BLaER1 (cell line): ENCODE results near the gene HOPX.
"Not testable (repeated sequence)": the region's sequence is repeated elsewhere in the genome, so short reads cannot be mapped to it uniquely, and the experiment has no call there.

Experiments
- H3K27ac ChIP-seq: shearing (Covaris generic); formaldehyde crosslinking; 2 replicates; pipeline ENCODE4 v1.8.1; 2022
- H3K27me3 ChIP-seq: shearing (Covaris generic); formaldehyde crosslinking; 2 replicates; pipeline ENCODE4 v1.8.1; 2022
- H3K36me3 ChIP-seq: shearing (Covaris generic); formaldehyde crosslinking; 2 replicates; pipeline ENCODE4 v1.8.1; 2022
- H3K4me1 ChIP-seq: shearing (Covaris generic); formaldehyde crosslinking; 2 replicates; pipeline ENCODE4 v1.8.1; 2022
- H3K4me2 ChIP-seq: shearing (Covaris generic); formaldehyde crosslinking; 2 replicates; pipeline ENCODE4 v1.8.1; 2022
- H3K4me3 ChIP-seq: shearing (Covaris generic); formaldehyde crosslinking; 2 replicates; pipeline ENCODE4 v1.8.1; 2022
- H3K9ac ChIP-seq: shearing (Covaris generic); formaldehyde crosslinking; 2 replicates; pipeline ENCODE4 v1.8.1; 2022
- H3K9me3 ChIP-seq: shearing (Covaris generic); formaldehyde crosslinking; 2 replicates; pipeline ENCODE4 v1.8.1; 2022
- H4K20me1 ChIP-seq: shearing (Covaris generic); formaldehyde crosslinking; 2 replicates; pipeline ENCODE4 v1.8.1; 2022
- Cebpa-rat ChIP-seq: shearing (Covaris generic); IDR thresholded peaks from 2 replicates; pipeline ENCODE4 v1.8.1; 2022

The HOPX gene

DNA sequence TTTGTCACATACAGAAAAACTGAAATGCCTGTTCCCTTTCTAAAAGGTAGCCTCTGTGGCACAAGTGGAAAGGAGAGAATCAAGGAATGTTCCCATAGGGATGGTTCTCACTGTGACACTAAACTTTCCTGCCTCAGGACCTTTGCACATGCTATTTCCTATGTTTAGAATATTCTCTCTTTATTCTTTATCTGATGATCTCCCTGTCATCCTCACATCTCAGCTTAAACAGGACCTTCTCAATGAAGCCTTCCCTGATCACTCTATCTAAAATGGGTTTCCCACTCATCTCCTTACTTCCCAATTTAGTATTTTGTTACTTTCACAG lies 32.3 kb downstream of the HOPX start:
- Histone ChIP-seq H3K9me3 (peaks cover 19% of the 10 kb centered on the region), H3K9ac (no peak overlapping the region), H3K4me3 (no peak overlapping the region), H3K4me2 (no peak overlapping the region), H3K36me3 (no peaks in the 10 kb centered on the region), H4K20me1 (no peaks in the 10 kb centered on the region), H3K4me1 (peaks cover 26% of the 10 kb centered on the region), H3K27ac (no peak overlapping the region), H3K27me3 (peaks cover 8% of the 10 kb centered on the region)
- TF ChIP-seq Cebpa-rat, result no peak

GRCh38 chr4:56648021-56648823 lies 32.9 kb downstream of the HOPX start:
- peaks cover 2% of the 10 kb centered on the region; the same call in 1 of the 2 replicates for H3K27me3 ChIP-seq

GRCh38 chr4:56646341-56646740 lies 34.8 kb downstream of the HOPX start:
- H3K36me3 ChIP-seq, result no peaks in the 10 kb centered on the region
- no peak overlapping the region for H3K4me2 ChIP-seq
- peaks cover 19% of the 10 kb centered on the region for H3K9me3 ChIP-seq
- peaks cover 18% of the 10 kb centered on the region for H3K4me1 ChIP-seq
- no peaks in the 10 kb centered on the region for H3K27me3 ChIP-seq
- H3K4me3 ChIP-seq, result no peak overlapping the region
- TF ChIP-seq Cebpa-rat, result no peak
- H3K27ac ChIP-seq, result no peak overlapping the region
- no peak overlapping the region for H3K9ac ChIP-seq
- H4K20me1 ChIP-seq, result no peaks in the 10 kb centered on the region

More at GRCh38 chr4:56648021-56648823, 32.9 kb downstream of the HOPX start:
- no peak for TF ChIP-seq Cebpa-rat
- peaks cover 19% of the 10 kb centered on the region for H3K9me3 ChIP-seq
- H3K4me2 ChIP-seq, result no peak overlapping the region
- no peak overlapping the region for H3K4me3 ChIP-seq
- H3K36me3 ChIP-seq, result no peaks in the 10 kb centered on the region
- no peak overlapping the region for H3K9ac ChIP-seq
- no peaks in the 10 kb centered on the region for H4K20me1 ChIP-seq
- H3K27ac ChIP-seq, result no peak overlapping the region
- H3K4me1 ChIP-seq, result peaks cover 20% of the 10 kb centered on the region

GRCh38 chr4:56643596-56643995 lies 37.5 kb downstream of the HOPX start:
- TF ChIP-seq Cebpa-rat, result no peak
- Histone ChIP-seq H3K36me3 (no peaks in the 10 kb centered on the region), H4K20me1 (no peaks in the 10 kb centered on the region), H3K4me2 (no peak overlapping the region), H3K4me1 (no peaks in the 10 kb centered on the region), H3K9ac (no peak overlapping the region), H3K27ac (no peak overlapping the region), H3K27me3 (no peaks in the 10 kb centered on the region), H3K4me3 (no peak overlapping the region), H3K9me3 (peaks cover 19% of the 10 kb centered on the region)

DNA sequence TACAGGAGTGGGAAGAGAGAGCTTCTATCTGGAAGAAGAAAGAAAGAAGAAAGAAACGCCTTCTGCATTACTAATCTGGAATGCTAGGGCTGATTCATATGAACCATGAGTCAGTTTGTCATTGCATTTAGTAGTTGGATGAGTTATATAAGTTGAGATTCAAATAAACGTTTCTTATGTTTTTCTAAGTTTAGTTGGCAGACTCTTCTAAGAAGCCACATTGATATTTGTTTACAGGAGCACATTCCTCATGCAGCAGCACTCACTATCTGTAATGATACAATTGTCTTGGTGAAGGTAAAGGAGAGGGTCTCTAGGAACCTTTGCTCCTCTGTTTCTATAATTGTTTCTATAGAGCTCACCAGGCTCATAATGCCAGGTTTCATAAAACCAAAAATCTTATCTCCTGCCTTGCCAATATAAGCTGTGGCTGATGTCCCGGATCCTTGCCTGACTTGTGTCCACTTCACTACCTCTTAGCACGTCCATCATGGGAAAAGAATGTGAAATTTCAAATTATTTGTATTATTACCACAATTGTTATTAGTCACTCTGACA lies 39.5 kb downstream of the HOPX start:
- TF ChIP-seq Cebpa-rat, result no peak
- Histone ChIP-seq H3K9ac (no peak overlapping the region), H3K9me3 (peaks cover 10% of the 10 kb centered on the region), H3K4me2 (no peak overlapping the region), H3K36me3 (no peaks in the 10 kb centered on the region), H3K4me1 (no peaks in the 10 kb centered on the region), H3K27me3 (no peaks in the 10 kb centered on the region), H3K27ac (no peak overlapping the region), H4K20me1 (no peaks in the 10 kb centered on the region), H3K4me3 (no peak overlapping the region)

- H3K4me1 ChIP-seq, result no peaks in the 10 kb centered on the region
- H3K9ac ChIP-seq, result no peak overlapping the region
- H3K4me2 ChIP-seq, result no peak overlapping the region
- H4K20me1 ChIP-seq, result no peaks in the 10 kb centered on the region
- H3K36me3 ChIP-seq, result no peaks in the 10 kb centered on the region
- H3K27ac ChIP-seq, result no peak overlapping the region
- no peak for TF ChIP-seq Cebpa-rat
- H3K9me3 ChIP-seq, result 0 out of 2 replicates have a peak, but pooled peaks cover 3% of the 10 kb centered on the region
- no peaks in the 10 kb centered on the region for H3K27me3 ChIP-seq
- no peak overlapping the region for H3K4me3 ChIP-seq
Measured at GRCh38 chr4:56640621-56641493, 40.2 kb downstream of the HOPX start.

DNA sequence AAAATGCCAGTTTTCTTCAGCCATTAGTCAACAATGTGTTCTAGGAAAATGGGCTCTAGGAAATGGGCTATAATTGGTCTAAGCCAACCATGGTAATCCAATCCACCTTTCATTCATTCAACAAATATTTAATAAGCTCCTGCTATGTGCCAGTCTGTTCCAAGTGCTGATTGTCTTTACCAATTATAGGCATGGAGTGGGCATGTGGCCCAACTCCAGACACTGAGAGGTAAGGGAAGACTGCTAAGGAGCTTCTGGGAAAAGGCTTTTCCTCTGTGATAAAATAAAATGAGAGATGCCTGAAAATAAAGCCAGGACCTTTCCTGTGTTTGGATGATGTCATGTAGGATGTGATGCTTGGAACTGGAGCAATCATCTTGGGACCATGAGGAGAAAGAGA lies 43.3 kb downstream of the HOPX start:
- Histone ChIP-seq H3K4me3 (no peak overlapping the region), H3K4me1 (no peaks in the 10 kb centered on the region), H3K4me2 (no peak overlapping the region), H3K27ac (no peak overlapping the region), H3K9me3 (peaks cover 14% of the 10 kb centered on the region), H4K20me1 (no peaks in the 10 kb centered on the region), H3K9ac (no peak overlapping the region), H3K27me3 (no peaks in the 10 kb centered on the region), H3K36me3 (no peaks in the 10 kb centered on the region)
- no peak for TF ChIP-seq Cebpa-rat

- H3K27me3 ChIP-seq, result no peaks in the 10 kb centered on the region
- no peak overlapping the region for H3K4me3 ChIP-seq
- no peaks in the 10 kb centered on the region for H3K36me3 ChIP-seq
- H3K4me1 ChIP-seq, result no peaks in the 10 kb centered on the region
- peaks cover 14% of the 10 kb centered on the region for H3K9me3 ChIP-seq
- H3K27ac ChIP-seq, result no peak overlapping the region
- no peak overlapping the region for H3K9ac ChIP-seq
- no peak for TF ChIP-seq Cebpa-rat
- no peak overlapping the region for H3K4me2 ChIP-seq
- no peaks in the 10 kb centered on the region for H4K20me1 ChIP-seq
Measured at GRCh38 chr4:56637154-56637553, 43.9 kb downstream of the HOPX start.

GRCh38 chr4:56634954-56635353 lies 46.1 kb downstream of the HOPX start:
- H3K27ac ChIP-seq, H4K20me1 ChIP-seq, H3K9ac ChIP-seq, H3K4me1 ChIP-seq, H3K36me3 ChIP-seq, H3K4me2 ChIP-seq, H3K4me3 ChIP-seq, H3K27me3 ChIP-seq: not testable (repeated sequence)
- peaks cover 27% of the 10 kb centered on the region for H3K9me3 ChIP-seq

DNA sequence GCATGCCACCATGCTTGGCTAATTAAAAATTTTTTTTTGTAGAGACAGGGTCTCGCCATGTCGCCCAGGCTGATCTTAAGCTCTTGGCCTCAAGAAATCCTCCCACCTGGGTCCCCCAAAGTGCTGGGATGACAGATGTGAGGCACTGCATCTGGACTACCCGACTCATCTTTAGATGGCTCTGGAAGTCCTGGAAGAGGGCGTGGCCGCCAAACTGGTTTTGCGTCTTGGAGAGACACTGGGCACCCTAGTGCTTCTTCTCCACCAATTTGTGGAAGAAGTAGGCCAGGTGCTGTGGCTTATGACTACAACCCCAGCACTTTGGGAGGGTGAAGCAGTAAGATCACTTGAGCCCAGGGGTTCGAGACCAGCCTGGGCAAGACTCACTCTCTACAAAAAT lies 47.6 kb downstream of the HOPX start:
- no peak overlapping the region for H3K27ac ChIP-seq
- H3K4me3 ChIP-seq, result no peak overlapping the region
- H3K36me3 ChIP-seq, result no peaks in the 10 kb centered on the region
- H3K9me3 ChIP-seq, result peaks cover 33% of the 10 kb centered on the region
- H3K4me1 ChIP-seq, result no peaks in the 10 kb centered on the region
- H3K9ac ChIP-seq, result no peak overlapping the region
- TF ChIP-seq Cebpa-rat, result no peak
- no peaks in the 10 kb centered on the region for H4K20me1 ChIP-seq
- no peaks in the 10 kb centered on the region for H3K27me3 ChIP-seq
- no peak overlapping the region for H3K4me2 ChIP-seq
